ENCODE results near the gene TAS2R5. TPM values are rescaled to one million over a fixed set of nuclear protein-coding genes. Genes with fewer than 3 reads are reported as not detected.
"Not testable (repeated sequence)": the region's sequence is repeated elsewhere in the genome, so short reads cannot be mapped to it uniquely, and the experiment has no call there.

Gene TAS2R5, protein sequence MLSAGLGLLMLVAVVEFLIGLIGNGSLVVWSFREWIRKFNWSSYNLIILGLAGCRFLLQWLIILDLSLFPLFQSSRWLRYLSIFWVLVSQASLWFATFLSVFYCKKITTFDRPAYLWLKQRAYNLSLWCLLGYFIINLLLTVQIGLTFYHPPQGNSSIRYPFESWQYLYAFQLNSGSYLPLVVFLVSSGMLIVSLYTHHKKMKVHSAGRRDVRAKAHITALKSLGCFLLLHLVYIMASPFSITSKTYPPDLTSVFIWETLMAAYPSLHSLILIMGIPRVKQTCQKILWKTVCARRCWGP
- total RNA-seq, result under 1 TPM; 0.20 to 0.69 (median 0.35) TPM

DNA sequence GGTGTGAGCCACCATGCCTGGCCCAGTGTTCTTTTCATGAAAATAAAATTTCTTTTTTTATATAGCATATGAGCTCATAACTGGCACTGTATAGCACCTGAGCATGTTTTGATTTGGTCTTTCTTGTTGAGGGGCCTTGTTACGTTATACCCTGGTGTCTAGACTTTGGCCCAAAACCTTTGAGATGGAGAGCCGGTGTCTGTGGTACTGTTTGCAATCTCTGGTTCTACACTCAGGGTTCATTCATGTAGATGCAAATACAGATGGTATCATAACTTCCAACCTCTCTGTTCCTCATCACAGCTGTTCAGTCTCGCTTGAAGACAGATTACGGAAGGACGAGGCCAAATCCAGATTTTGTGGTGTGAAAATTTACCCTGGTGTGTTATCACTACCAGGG lies at the start of gene TAS2R5:
TAS2R5 (plus strand) TSS at position 301 of the 400 bp plus-strand sequence. CDS start 145 bp downstream, outside the sequence.
- H3K27me3 Mint-ChIP-seq (ENCODE audit: low read depth), result no peaks in the 10 kb centered on the region
- H3K4me1 Mint-ChIP-seq (ENCODE audit: low read depth), result no peaks in the 10 kb centered on the region
- no peak within 1 kb of the TSS for H3K4me3 Mint-ChIP-seq
- no peaks in the 10 kb centered on the region for H3K9me3 Mint-ChIP-seq
- ATAC-seq, result no peak
- DNase-seq, result no peak
- H3K36me3 Mint-ChIP-seq (ENCODE audit: insufficient read depth), result peaks cover 19% of the 10 kb centered on the region

DNA sequence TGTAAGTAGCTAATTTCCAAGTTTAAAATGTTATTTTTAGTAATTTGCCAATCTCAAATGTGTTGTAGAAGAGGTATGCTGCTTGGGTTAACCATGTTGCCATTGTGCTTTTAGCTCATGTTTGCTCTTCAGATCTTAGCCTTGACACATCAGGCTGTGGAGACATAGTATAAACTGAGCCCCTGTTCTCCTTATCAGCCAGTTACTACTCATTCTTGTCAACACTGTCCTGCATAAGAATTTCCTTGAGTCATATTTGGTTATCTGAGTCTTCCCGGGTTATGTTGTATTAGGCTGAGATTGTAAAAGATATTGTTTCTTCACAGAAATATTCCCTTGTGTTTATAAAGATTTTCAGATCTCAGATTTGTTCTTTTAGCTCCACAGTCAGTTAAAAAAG lies 47.8 kb upstream of the TAS2R5 start:
- peaks cover 49% of the 10 kb centered on the region for H3K36me3 Mint-ChIP-seq (ENCODE audit: insufficient read depth)
- H3K4me3 Mint-ChIP-seq, result no peak overlapping the region
- H3K4me1 Mint-ChIP-seq (ENCODE audit: low read depth), result peaks cover 41% of the 10 kb centered on the region
- no peaks in the 10 kb centered on the region for H3K9me3 Mint-ChIP-seq
- no peak for DNase-seq
- ATAC-seq, result no peak
- H3K27me3 Mint-ChIP-seq (ENCODE audit: low read depth), result no peaks in the 10 kb centered on the region

DNA sequence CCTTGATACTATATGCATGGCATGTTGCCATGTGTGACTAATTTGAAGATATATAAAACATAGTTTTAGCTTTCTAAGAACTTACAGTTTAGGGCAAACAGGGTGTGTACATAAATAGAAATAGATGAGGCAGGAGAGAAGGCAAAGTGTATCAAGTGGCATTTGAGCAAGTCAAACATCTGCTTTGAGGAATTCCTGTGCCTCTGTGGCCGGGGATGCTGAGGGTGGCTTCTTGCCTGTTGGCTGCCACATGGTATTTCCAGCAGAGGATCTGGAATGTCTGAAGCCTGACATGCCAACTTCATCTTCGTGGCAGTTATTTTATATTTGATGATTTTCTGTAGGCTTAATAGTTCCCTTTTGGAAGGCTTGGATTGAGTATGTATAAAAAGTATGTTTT lies 45.9 kb upstream of the TAS2R5 start:
- Mint-ChIP-seq H3K4me1 (ENCODE audit: low read depth) (peaks cover 33% of the 10 kb centered on the region), H3K4me3 (no peak overlapping the region), H3K9me3 (no peaks in the 10 kb centered on the region), H3K27me3 (ENCODE audit: low read depth) (no peaks in the 10 kb centered on the region), H3K36me3 (ENCODE audit: insufficient read depth) (peaks cover 49% of the 10 kb centered on the region)
- ATAC-seq (no peak), DNase-seq (no peak)

DNA sequence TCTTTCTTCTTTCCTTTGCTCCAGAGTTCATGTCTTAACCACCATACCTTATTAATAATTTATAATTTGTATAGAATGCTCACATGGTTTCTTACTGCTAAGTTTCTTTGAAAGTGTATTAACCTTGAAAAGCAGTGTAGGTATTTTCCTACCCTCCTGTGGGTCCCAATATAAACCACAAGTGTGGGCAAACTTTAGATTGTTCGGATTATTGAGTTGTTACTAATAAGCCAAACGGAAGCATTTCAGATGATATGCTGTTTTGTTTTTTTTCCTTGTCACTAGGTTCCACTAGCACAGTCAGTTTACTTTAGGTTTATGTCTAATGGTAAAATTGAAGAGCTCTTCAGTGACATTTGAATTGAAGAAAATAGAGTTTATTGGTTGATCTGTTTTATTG lies 41.6 kb upstream of the TAS2R5 start:
- DNase-seq (no peak), ATAC-seq (no peak)
- Mint-ChIP-seq H3K4me3 (no peak overlapping the region), H3K4me1 (ENCODE audit: low read depth) (peaks cover 3% of the 10 kb centered on the region), H3K36me3 (ENCODE audit: insufficient read depth) (peaks cover 63% of the 10 kb centered on the region), H3K9me3 (peaks cover 25% of the 10 kb centered on the region), H3K27me3 (ENCODE audit: low read depth) (no peaks in the 10 kb centered on the region)

DNA sequence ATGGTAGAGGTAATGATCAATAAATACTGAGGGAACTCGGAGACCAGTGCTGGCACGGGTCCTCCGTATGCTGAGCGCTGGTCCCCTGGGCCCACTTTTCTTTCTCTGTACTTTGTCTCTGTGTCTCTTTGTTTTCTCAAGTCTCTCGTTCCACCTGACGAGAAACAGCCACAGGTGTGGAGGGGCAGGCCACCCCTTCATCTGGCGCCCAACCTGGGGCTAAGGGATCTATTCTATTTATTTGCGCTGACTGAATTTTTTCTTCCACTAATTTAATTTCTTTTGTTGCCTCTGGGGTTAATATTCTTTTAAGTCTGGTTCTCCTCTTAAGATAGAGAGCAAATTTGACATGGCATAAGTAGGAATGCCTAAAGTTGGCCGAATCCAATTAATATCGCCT lies 38.1 kb upstream of the TAS2R5 start:
- not testable (repeated sequence) for DNase-seq; H3K27me3 Mint-ChIP-seq (ENCODE audit: low read depth); H3K4me3 Mint-ChIP-seq; ATAC-seq; H3K4me1 Mint-ChIP-seq (ENCODE audit: low read depth)
- Mint-ChIP-seq H3K36me3 (ENCODE audit: insufficient read depth) (peaks cover 76% of the 10 kb centered on the region), H3K9me3 (peaks cover 25% of the 10 kb centered on the region)

DNA sequence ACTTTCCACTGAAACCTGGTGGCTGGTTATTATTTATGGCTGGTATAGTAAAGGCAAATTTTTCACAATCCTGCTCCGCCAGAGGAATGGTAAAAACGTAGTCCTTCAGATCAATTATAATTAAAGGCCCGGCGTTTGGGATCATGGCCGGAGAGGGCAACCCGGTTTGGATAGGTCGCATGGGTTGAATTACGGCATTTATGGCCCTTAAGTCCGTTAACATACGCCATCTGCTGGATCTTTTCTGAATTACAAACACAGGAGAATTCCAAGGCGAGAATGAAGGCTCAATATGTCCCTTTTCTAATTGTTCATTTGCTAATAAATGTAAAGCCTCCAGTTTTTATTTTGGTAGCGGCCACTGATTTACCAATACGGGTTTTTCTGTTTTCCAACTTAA lies 37.4 kb upstream of the TAS2R5 start:
- no peaks in the 10 kb centered on the region for H3K27me3 Mint-ChIP-seq (ENCODE audit: low read depth)
- peaks cover 83% of the 10 kb centered on the region for H3K36me3 Mint-ChIP-seq (ENCODE audit: insufficient read depth)
- ATAC-seq (no peak), DNase-seq (no peak)
- peaks cover 25% of the 10 kb centered on the region for H3K9me3 Mint-ChIP-seq
- no peaks in the 10 kb centered on the region for H3K4me1 Mint-ChIP-seq (ENCODE audit: low read depth)
- H3K4me3 Mint-ChIP-seq, result no peak overlapping the region

DNA sequence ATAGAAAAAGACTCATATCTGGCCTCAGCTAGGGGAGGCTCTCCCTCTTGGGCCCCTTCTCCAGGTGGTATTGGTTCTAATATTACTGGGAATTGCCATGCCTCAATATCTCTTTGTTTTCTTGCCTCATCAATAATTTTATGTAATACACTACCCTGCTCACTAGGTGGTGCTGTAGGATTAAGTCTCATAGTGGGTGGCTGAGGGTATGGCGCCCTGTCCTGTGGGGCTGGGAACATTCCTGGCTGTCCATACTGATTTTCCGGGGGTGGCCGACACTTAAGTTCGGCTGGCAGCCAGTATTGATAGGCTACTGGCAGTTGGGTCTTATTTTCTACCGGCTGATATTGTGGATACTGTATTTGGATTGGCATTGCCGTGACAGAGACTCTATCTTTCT lies 35.1 kb upstream of the TAS2R5 start:
- no peak overlapping the region for H3K4me3 Mint-ChIP-seq
- peaks cover 23% of the 10 kb centered on the region for H3K9me3 Mint-ChIP-seq
- no peaks in the 10 kb centered on the region for H3K4me1 Mint-ChIP-seq (ENCODE audit: low read depth)
- ATAC-seq, result peak in 1 of 2 donors; percentile 46
- no peak for DNase-seq
- H3K27me3 Mint-ChIP-seq (ENCODE audit: low read depth), result no peaks in the 10 kb centered on the region
- H3K36me3 Mint-ChIP-seq (ENCODE audit: insufficient read depth), result peaks cover 84% of the 10 kb centered on the region

DNA sequence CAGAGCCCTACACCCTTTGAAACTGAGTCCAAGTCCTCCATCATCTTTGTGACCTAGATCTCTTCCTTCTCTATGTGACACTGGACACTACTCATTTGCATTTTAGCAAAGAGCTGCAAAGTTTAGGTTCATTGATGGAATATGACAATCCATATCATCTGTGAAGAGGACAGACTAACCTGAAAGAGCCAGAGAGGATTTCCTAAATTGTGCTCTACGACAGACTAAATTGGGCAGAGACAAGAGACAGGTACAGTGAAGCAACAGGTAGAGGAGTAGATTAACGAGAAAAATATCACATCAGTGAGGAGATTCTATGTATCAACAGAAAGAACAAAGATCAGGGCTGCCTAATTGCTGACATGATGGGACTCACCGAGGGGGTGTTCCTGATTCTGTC lies 26.2 kb upstream of the TAS2R5 start, which contains the start of gene TAS2R3:
TAS2R3 (plus strand) TSS at position 301 of the 400 bp plus-strand sequence; CDS start at position 363, 62 bp downstream.
- Mint-ChIP-seq H3K4me3 (no peak within 1 kb of the TSS), H3K27me3 (ENCODE audit: low read depth) (no peaks in the 10 kb centered on the region), H3K4me1 (ENCODE audit: low read depth) (no peaks in the 10 kb centered on the region), H3K36me3 (ENCODE audit: insufficient read depth) (peaks cover 64% of the 10 kb centered on the region), H3K9me3 (no peaks in the 10 kb centered on the region)
- DNase-seq (no peak), ATAC-seq (no peak)

DNA sequence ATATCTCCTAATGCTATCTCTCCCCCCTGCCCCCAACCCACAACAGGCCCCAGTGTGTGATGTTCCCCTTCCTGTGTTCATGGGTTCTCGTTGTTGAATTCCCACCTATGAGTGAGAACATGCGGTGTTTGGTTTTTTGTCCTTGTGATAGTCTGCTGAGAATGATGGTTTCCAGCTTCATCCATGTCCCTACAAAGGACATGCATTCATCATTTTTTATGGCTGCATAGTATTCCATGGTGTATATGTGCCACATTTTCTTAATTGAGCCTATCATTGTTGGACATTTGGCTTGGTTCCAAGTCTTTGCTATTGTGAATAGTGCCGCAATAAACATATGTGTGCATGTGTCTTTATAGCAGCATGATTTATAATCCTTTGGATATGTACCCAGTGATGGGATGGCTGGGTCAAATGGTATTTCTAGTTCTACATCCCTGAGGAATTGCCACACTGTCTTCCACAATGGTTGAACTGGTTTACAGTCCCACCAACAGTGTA lies 19.9 kb upstream of the TAS2R5 start:
- not testable (repeated sequence) for H3K27me3 Mint-ChIP-seq (ENCODE audit: low read depth); ATAC-seq; DNase-seq; H3K4me3 Mint-ChIP-seq; H3K9me3 Mint-ChIP-seq; H3K4me1 Mint-ChIP-seq (ENCODE audit: low read depth)
- peaks cover 31% of the 10 kb centered on the region for H3K36me3 Mint-ChIP-seq (ENCODE audit: insufficient read depth)

DNA sequence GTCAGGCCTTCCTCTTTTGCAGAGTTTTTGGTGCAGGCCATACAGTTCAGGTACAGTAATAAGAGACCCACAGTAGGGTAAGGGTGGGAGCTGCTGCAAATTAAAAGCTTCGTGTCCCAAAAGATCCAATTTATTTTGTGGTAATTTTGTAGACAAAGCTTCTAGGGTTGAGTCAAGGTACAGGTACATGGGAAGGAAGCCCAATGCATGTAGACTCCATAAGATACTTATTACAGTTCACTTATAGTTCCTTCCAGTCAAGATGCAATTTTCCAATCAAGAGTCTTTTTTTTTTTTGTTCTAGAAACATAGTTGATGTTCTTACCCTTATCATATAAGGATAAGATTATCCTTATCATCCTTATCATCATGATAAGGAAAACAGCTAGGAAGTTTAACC lies 13.6 kb upstream of the TAS2R5 start, which contains the start of gene TAS2R4:
TAS2R4 (plus strand) TSS at position 301 of the 400 bp plus-strand sequence. CDS start 1,815 bp downstream, outside the sequence.
- Mint-ChIP-seq H3K4me1 (ENCODE audit: low read depth) (peaks cover 1% of the 10 kb centered on the region), H3K9me3 (no peaks in the 10 kb centered on the region)
- ATAC-seq, result no peak

DNA sequence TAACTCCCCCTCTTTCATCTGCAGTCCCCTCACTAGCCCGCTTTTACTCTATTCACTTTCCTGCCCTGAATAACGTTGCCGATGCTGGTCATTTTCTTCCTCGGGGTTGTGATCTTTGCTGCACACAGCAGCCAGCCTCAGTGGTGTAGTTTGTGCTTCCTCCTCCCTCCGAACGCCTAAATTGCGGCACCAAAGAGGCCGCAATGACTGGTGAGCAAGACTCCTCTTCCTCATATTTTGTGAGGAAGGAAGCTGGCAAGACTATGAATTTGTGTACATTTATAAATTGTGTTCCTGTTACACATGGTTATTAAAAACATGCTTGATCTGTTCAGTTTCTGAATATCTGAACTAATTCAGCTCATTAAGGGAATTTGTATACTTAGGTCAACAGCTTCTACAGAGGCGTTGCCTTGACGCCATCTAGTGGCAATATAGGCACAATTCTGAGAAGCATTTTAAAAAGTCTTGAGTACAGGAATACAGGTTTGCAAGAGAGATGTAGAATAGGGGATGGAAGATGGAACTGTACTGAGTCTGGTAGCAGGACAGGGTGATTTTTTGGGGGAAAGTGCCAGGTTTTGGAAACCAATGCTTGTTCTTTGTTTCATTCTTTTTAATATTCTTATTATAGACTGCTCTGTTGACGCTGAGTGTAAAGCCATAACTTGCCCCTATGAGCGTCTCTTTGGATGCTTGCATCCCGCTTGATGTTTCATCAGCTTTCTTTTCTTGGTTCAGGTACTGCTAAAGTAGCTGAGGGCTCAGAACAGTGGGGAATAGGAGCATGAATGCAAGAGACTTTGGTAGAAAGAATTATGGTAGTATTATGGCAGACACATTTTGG lies 4.1 kb upstream of the TAS2R5 start:
- Mint-ChIP-seq H3K36me3 (ENCODE audit: insufficient read depth) (peaks cover 9% of the 10 kb centered on the region), H3K4me3 (no peak overlapping the region), H3K27me3 (ENCODE audit: low read depth) (no peaks in the 10 kb centered on the region), H3K9me3 (no peaks in the 10 kb centered on the region), H3K4me1 (ENCODE audit: low read depth) (no peaks in the 10 kb centered on the region)
- ATAC-seq (peak; percentile 37 to 66), DNase-seq (no peak)

More for the DNA sequence above, 13.6 kb upstream of the TAS2R5 start, which contains the start of gene TAS2R4:
- no peak within 1 kb of the TSS for H3K4me3 Mint-ChIP-seq
- H3K27me3 Mint-ChIP-seq (ENCODE audit: low read depth), result no peaks in the 10 kb centered on the region
- H3K36me3 Mint-ChIP-seq (ENCODE audit: insufficient read depth), result peaks cover 34% of the 10 kb centered on the region
- no peak for DNase-seq

DNA sequence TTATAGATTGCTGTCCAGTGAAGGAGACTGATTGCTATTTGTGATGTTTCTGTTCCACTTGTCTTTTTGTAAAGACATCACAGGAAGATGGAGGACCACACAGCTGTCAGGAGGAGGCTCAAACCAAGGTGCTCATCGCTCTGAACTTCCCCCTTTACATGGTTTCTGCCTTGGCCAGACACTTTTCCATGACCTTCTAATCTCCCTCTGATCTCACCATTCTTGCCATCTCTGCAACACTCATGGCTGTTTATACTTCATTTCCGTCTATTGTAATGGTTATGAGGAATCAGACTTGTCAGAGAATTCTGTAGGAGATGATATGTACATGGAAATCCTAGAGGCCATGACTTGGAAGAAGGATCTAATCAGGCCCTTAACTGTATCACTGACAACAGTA lies 1.7 kb upstream of the TAS2R5 start:
- H3K4me3 Mint-ChIP-seq, result no peak overlapping the region
- DNase-seq (no peak), ATAC-seq (no peak)
- H3K27me3 Mint-ChIP-seq (ENCODE audit: low read depth), result no peaks in the 10 kb centered on the region
- H3K36me3 Mint-ChIP-seq (ENCODE audit: insufficient read depth), result peaks cover 16% of the 10 kb centered on the region
- no peaks in the 10 kb centered on the region for H3K9me3 Mint-ChIP-seq
- no peaks in the 10 kb centered on the region for H3K4me1 Mint-ChIP-seq (ENCODE audit: low read depth)

DNA sequence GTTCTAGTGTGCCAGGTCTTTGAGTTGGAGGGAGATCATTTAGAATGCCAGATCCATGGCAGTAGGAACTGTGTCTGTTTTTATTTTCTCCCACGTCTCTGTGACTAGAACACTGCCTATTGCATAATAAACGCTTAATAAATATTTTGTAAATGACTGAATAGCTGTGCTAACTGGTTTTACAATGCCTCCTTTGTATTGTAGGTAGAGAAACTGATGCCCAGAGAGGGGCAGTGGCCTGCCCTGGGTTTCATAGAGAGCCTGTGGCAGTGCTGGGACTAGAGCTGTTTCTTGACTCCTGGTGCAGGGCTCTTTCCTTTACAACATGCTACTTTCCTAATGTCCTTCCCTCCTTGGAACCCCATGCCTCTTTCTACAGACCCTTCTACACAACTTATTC lies 2.5 kb downstream of the TAS2R5 start:
- no peak for ATAC-seq
- no peaks in the 10 kb centered on the region for H3K4me1 Mint-ChIP-seq (ENCODE audit: low read depth)
- DNase-seq, result no peak
- peaks cover 25% of the 10 kb centered on the region for H3K36me3 Mint-ChIP-seq (ENCODE audit: insufficient read depth)
- no peaks in the 10 kb centered on the region for H3K27me3 Mint-ChIP-seq (ENCODE audit: low read depth)
- no peaks in the 10 kb centered on the region for H3K9me3 Mint-ChIP-seq
- no peak overlapping the region for H3K4me3 Mint-ChIP-seq

DNA sequence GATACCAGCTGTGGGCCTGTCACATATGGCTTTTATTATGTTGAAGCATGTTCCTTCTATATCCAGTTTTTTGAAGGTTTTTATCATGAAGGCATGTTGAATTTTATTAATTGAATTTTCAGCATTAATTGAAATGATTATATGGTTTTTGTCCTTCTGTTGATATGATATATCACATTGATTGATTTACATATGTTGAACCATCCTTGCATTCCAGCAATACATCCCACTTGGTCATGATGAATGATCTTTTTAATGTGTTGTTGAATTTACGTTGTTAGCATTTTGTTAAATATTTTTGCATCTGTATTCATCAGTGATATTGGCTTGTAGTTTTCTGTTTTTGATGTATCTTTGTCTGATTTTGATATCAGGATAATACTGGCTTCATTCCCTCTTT lies 30.1 kb downstream of the TAS2R5 start:
- DNase-seq (no peak), ATAC-seq (no peak)
- Mint-ChIP-seq H3K4me1 (ENCODE audit: low read depth) (no peaks in the 10 kb centered on the region), H3K27me3 (ENCODE audit: low read depth) (no peaks in the 10 kb centered on the region), H3K36me3 (ENCODE audit: insufficient read depth) (peaks cover 20% of the 10 kb centered on the region), H3K4me3 (no peak overlapping the region), H3K9me3 (peaks cover 58% of the 10 kb centered on the region)

Data from activated T-cell treated with anti-CD3 and anti-CD28 coated beads, Interleukin-2, amount 50 U/mL, for 4 hours (primary cell).